Endothelial cell of umbilical vein (primary cell): ENCODE results near the gene PRELID3B.

ENCODE experiments used
- CTCF ChIP-seq, 2 donors: IDR thresholded peaks; 1 replicate in 1 of 2; 2 replicates in 1 of 2; pipeline ENCODE4 v1.5.1; 2011; ENCODE audit warnings: low read length in 2 of 2, mild to moderate bottlenecking in 2 of 2, moderate library complexity in 2 of 2, control low read depth in 1 of 2, inconsistent platforms in 1 of 2, low read depth in 1 of 2; ENCODE audit not compliant: insufficient read depth in 1 of 2; ENCODE audit errors: extremely low read depth in 1 of 2
- EZH2 ChIP-seq: IDR thresholded peaks from 2 replicates; pipeline ENCODE4 v1.6.1; 2012; ENCODE audit warnings: borderline replicate concordance, low read depth, mild to moderate bottlenecking, moderate library complexity, low read length, inconsistent platforms; ENCODE audit not compliant: severe bottlenecking
- GATA2 ChIP-seq: IDR thresholded peaks from 2 replicates; pipeline ENCODE4 v1.7.0; 2011; ENCODE audit warnings: low read depth, mild to moderate bottlenecking, moderate library complexity, mixed read lengths, low read length; ENCODE audit not compliant: insufficient read length, insufficient read depth
- MYC ChIP-seq: IDR thresholded peaks from one replicate; pipeline ENCODE4 v1.6.1; 2011; ENCODE audit warnings: mild to moderate bottlenecking, low read depth, low read length
- POLR2A ChIP-seq: IDR thresholded peaks from 2 replicates; pipeline ENCODE4 v1.6.1; 2012; ENCODE audit warnings: low read depth, mild to moderate bottlenecking, control low read depth, low read length

- TF ChIP-seq CTCF (IDR thresholded peaks at IDR 0.05; ENCODE audit: extremely low read depth in 1 of 2, insufficient read depth in 1 of 2, low read depth in 1 of 2, low read length in 2 of 2) (no peak), POLR2A (no peak), GATA2 (no peak), EZH2 (no peak), MYC (no peak)
Measured at GRCh38 chr20:59033616-59034165, 8.9 kb downstream of the PRELID3B start.
